Measurements from ENCODE around the gene DNAJC22.

DNA sequence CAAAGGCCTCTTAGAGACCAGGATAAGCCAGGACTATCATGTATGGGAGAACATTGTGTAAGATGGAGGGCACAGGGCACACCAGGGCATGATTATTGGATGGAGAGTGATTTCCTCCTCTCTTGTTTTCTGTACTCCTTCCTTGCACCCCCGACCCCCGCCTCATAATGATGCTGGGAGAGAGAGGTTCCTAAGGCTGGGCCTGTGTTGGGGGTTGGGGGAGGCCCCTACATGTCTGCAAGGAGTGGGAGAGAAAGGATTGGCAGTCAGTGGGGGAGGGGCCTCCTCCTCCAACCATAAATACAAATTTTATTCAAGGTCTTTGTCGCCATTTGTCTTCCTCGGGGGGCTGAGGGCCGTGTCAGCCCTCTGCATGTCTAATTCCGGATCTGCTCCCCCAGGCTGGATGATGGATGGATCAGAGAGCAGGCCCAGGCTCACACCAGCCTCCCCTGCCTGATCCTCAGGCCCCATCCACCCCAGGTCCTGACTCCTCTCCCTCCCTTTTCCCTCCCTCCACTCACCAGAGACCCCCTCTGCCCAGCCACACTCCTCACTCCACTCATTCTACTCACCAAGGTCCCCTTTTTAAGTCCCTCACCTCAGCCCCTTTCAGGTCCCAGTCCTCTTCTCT, 7.7 kb upstream of the DNAJC22 start:
- TF ChIP-seq POLR2AphosphoS5 (IDR thresholded peaks at IDR 0.05; ENCODE audit: low read depth, low read length): no peak
- TF ChIP-seq EZH2phosphoT487 (IDR thresholded peaks at IDR 0.05; ENCODE audit: borderline replicate concordance): no peak
- TF ChIP-seq, protein P1, sequence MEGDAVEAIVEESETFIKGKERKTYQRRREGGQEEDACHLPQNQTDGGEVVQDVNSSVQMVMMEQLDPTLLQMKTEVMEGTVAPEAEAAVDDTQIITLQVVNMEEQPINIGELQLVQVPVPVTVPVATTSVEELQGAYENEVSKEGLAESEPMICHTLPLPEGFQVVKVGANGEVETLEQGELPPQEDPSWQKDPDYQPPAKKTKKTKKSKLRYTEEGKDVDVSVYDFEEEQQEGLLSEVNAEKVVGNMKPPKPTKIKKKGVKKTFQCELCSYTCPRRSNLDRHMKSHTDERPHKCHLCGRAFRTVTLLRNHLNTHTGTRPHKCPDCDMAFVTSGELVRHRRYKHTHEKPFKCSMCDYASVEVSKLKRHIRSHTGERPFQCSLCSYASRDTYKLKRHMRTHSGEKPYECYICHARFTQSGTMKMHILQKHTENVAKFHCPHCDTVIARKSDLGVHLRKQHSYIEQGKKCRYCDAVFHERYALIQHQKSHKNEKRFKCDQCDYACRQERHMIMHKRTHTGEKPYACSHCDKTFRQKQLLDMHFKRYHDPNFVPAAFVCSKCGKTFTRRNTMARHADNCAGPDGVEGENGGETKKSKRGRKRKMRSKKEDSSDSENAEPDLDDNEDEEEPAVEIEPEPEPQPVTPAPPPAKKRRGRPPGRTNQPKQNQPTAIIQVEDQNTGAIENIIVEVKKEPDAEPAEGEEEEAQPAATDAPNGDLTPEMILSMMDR (IDR thresholded peaks at IDR 0.05 in 2 of 3, conservative IDR thresholded peaks at IDR 0.05 in 1 of 3; ENCODE audit: borderline replicate concordance in 1 of 3, insufficient read depth in 1 of 3, low read depth in 2 of 3, low read length in 2 of 3): no peak
- TF ChIP-seq MAX (IDR thresholded peaks at IDR 0.05): no peak
- no peak for TF ChIP-seq SIN3A (IDR thresholded peaks at IDR 0.05; ENCODE audit: low read depth)
- no peak for TF ChIP-seq EZH2 (IDR thresholded peaks at IDR 0.05)
- TF ChIP-seq REST (IDR thresholded peaks at IDR 0.05; ENCODE audit: low read depth): no peak
- TF ChIP-seq, protein P2, sequence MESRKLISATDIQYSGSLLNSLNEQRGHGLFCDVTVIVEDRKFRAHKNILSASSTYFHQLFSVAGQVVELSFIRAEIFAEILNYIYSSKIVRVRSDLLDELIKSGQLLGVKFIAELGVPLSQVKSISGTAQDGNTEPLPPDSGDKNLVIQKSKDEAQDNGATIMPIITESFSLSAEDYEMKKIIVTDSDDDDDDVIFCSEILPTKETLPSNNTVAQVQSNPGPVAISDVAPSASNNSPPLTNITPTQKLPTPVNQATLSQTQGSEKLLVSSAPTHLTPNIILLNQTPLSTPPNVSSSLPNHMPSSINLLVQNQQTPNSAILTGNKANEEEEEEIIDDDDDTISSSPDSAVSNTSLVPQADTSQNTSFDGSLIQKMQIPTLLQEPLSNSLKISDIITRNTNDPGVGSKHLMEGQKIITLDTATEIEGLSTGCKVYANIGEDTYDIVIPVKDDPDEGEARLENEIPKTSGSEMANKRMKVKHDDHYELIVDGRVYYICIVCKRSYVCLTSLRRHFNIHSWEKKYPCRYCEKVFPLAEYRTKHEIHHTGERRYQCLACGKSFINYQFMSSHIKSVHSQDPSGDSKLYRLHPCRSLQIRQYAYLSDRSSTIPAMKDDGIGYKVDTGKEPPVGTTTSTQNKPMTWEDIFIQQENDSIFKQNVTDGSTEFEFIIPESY (IDR thresholded peaks at IDR 0.05; ENCODE audit: extremely low read depth, insufficient replicate concordance, low read length): no peak
